Muscle of back (tissue), 11 donors: ENCODE measurements around the gene FCN1. TPM values are rescaled to one million over a fixed set of nuclear protein-coding genes. Genes with fewer than 3 reads are reported as not detected.

Experiments
- DNase-seq, 3 donors: peaks; one replicate each; pipeline versions ENCODE4 v3.0.0 to v3.0.0-alpha.2; 2013
- polyA plus RNA-seq, 10 donors: library from polyadenylated mRNA; unstranded; fragments of 120-200 nt; gene quantifications; one replicate each; pipeline ENCODE4 v1.2.1, GENCODE V29; 2013; ENCODE audit not compliant: insufficient read length in 10 of 10

The FCN1 gene
- polyA plus RNA-seq, 10 donors: 1.9 to 9.9 (median 3.5) TPM

DNA sequence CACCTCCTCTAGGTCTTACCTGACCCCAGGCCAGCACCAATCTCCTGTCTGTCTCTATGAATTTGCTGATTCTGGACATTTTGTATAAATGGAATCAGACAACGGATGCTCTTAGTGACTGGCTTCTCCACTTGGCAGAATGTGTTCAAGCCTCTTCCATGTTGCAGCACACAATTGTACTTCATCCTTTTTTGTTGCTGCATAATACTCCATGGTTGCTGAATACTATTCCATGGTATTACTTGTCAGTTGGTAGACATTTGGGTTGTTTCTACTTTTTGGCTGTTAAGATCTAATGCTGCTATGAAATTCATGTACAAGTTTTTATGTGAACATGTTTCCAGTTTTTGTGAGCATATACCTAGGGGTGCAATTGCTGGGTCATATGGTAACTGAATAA, 34.3 kb upstream of the FCN1 start:
- DNase-seq: no peak

DNA sequence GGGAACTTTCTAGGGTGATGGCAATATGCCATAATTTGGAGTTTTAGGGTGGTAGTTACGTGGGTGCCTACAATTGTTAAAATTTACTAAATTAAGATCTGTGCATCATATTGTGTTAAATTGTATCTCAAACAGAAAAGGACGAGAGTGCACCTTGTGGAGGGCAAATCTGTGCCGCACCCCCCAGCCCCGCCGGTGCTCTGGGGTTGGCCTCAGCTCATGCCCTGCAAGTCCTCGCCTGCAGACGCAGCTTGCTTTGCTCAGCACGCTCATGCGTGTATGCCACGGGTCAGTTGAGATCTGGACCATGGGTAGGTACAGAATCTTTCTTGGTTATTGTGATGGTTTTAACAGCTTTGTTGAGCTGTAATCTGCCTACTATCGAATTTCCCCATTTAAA, 33.7 kb upstream of the FCN1 start:
- no peak for DNase-seq

- no peak for DNase-seq
These were observed 32.9 kb upstream of the FCN1 start for GRCh38 chr9:134950386-134951210.

DNA sequence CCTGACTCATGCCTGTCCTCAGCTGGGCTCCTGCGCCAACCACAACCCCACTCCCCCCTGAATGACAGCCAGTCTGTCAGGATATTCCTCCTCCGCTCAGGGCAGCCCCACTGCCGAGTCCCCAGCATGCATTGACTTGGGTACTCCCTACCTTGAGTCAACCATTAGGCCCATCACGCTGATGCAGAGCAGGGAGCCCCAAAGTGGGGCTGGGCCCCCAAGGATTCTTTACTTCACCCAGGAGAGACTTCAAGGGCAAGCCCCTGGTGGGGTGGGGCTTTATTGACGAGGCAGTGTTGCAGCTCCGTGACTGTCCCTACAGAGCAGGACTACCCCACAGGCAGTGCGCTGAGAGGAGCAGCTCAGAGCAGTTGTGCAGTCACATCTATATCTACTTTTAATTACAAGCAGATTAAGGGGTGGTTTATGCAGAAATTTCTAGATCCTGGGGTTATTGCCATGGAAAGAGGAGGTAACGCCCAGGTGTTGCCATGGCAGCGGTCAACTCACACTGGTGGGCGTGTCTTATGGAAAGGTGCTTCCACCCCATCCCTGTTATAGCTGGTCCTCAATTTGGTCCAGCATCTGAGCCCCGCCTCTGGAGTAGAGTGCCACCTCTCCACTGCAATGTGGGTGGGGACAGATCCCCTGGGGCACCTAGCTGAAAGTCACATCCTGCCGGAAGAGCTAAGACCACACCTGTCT, 32.1 kb upstream of the FCN1 start:
- no peak for DNase-seq

GRCh38 chr9:134948149-134948548, 30.4 kb upstream of the FCN1 start:
- DNase-seq: no peak

- peak in 1 of 3 donors; percentile 29 for DNase-seq
These were observed 29.7 kb upstream of the FCN1 start for GRCh38 chr9:134947265-134947955.

GRCh38 chr9:134946663-134947062, 29.0 kb upstream of the FCN1 start:
- DNase-seq: no peak

DNA sequence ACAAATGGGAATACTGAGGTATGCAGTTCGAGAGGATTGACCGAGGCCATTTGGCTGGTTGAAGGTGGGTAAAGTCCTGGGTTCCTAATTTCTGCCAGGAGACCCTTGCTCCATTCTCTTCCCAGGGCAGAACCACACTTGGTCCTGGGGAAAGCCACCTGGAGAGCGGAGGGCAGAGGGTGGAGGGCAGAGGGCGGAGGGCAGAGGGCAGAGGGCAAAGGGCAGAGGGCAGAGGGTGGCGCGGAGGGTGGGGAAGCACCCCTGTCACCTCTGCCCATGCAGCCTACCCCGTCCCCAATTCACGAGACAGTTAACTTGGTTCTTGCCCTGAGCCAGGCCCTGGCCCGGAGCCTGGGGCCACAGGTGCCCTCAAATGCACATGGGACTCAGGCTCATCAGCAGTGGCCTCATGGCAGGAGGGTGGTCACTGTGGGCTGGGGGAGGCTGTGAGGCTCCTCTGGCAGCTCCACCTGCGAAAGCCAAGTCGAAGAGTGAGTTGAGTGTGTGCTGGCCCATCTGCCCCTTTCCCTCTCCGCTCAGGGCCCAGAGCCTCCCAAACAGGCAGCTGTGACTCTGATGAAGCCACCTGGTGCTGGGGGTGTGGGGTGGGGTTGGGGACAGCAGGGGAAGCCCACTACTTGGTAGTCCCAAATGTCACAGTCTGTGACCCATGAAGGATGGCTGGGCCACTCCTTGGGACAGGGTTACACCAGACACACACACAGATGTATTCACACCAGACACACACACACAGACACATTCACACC, 28.0 kb upstream of the FCN1 start:
- DNase-seq: no peak

GRCh38 chr9:134944916-134945315, 27.2 kb upstream of the FCN1 start:
- no peak for DNase-seq

- peak in 1 of 3 donors; percentile 72 for DNase-seq
These were observed 26.7 kb upstream of the FCN1 start for GRCh38 chr9:134944351-134944802.

- DNase-seq: no peak
These were observed 26.1 kb upstream of the FCN1 start for GRCh38 chr9:134943836-134944235.

DNA sequence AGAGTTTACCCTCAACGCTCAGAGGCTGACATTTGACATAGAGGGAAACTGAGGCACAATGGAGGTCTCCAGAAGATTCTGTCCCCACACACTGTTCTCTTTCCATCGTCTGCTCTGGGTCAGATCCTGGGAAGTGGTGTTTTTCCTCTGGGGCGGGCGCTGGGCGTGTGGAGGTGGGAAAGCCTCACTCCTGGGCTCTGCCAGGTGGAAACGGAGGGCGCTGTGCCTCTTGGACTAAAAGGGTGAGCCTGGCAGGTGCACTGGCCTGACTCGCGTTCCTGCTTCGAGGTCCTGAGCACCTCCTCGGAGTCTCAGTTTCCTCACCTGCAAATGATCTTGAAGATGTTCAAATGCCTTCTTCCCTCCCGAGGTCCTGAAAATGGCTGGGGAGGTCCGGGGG, 25.7 kb upstream of the FCN1 start:
- no peak for DNase-seq

DNA sequence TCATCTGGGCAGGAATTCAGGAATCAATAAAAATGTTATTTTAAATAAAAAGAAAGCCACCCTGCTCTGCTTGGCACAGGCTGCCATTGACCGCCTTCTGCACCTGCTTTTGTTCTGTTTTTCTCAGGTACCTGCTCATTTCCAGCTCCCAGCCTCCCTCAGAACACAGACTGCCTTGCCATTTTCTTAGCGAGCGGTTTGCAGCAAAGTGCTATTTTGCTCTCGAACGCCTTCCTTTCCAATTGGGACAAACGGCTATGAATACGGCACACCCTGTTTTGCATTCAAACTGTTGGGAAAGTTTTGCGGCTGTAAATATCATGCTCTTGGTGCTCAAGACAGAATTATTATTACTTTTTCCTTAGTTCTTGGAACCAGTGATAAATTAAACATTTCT, 25.1 kb upstream of the FCN1 start:
- peak in 2 of 3 donors; percentile 18 to 67 for DNase-seq

- DNase-seq: no peak
These were observed 24.5 kb upstream of the FCN1 start for GRCh38 chr9:134942011-134942787.

DNA sequence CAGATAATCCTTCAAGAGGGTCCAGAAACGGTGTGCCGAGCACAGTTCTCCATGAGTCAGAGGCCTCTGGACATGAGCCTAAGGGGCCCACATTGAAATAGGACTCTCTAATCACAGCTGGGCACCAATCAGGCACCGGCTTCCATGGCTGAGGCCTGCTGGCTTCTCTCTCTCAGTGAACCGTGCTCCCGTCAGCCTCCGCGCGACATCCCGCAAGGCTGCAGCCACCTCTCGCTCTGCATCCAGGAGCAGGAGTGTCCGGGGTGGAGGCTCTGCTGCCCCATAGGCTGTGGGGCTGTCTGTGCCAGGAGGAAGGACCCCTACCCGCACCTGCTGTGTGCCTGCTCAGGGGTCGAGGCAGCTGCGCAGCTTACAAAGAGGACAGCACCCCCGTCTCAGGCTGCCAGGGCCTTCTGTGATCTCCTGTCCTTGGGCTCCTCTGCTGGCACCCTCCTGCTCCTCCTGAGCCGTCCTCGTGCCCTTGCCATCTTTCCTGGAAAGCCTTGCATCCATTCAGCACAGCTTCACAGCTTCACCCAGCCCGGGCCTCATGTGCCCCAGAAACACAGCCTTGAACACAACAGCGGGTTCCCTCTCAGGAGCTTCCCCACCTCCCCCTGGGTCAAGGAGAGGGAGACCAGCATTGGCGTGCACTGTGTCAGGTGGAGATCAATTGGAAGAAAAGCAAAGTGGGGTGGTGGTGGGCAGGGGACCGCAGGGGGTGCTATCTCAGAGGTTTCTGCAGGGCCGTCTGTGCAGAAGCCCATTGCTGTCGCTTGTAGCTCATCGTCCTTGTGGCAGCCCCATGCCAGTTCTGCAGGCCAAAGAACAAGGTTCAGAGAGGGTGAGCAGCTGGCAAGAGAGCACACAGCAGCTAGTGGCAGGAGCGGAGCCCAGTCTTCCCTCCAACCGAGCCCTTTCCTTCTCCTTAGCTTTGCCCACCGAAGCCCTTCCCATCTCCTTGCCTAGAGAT, 22.8 kb upstream of the FCN1 start:
- DNase-seq: no peak

- no peak for DNase-seq
These were observed 22.1 kb upstream of the FCN1 start for GRCh38 chr9:134939836-134940235.

- no peak for DNase-seq
These were observed 21.5 kb upstream of the FCN1 start for GRCh38 chr9:134939080-134939733.

GRCh38 chr9:134938346-134939079, 20.8 kb upstream of the FCN1 start:
- no peak for DNase-seq
